A549 (cell line): ENCODE results near the gene ENTR1. TPM values are rescaled to one million over a fixed set of nuclear protein-coding genes. Genes with fewer than 3 reads are reported as not detected.

Experiments used
- ATAC-seq, 2 experiments: fragments of 200-7000 bp in 1 of 2; fragments of >200 bp in 1 of 2; cut with Nextera tagmentation in 1 of 2; cut with Tn5 transposase in 1 of 2; 3 replicates each; pipeline versions ENCODE4 v1.8.0 to v1.9.1; 2018 to 2020; ENCODE audit warnings: mild to moderate bottlenecking in 1 of 2, moderate library complexity in 1 of 2
- CTCF ChIA-PET: fragments of 300-600 bp; sonication (Branson Sonifier 250); formaldehyde crosslinking; extraction: SDS; loops from one replicate; lab custom pipeline; 2021; ENCODE audit warnings: antibody characterized with exemption, inconsistent platforms; lab: Yijun Ruan, JAX
- POLR2A ChIA-PET: fragments of 350-600 bp; formaldehyde crosslinking; extraction: SDS; loops from one replicate; lab custom pipeline; 2021; ENCODE audit warnings: antibody characterized with exemption, inconsistent platforms; lab: Yijun Ruan, JAX
- DNase-seq, 2 experiments: peaks; one replicate each; pipeline versions ENCODE4 v3.0.0 to v3.0.0-alpha.2; 2011 to 2016; ENCODE audit warnings: low read depth in 1 of 2, low spot score in 1 of 2
- FAIRE-seq: peaks from 2 replicates; lab custom pipeline; 2011; peaks lifted over from hg19 to GRCh38; lab: Jason Lieb, UNC
- H3K27ac ChIP-seq, 2 experiments: fragments of >200 bp; sonication (Bioruptor Twin); formaldehyde crosslinking; 3 replicates each; pipeline ENCODE4 v1.5.1; 2016 to 2017
- H3K4me1 ChIP-seq: fragments of >200 bp; sonication (Bioruptor Twin); formaldehyde crosslinking; 3 replicates; pipeline ENCODE4 v1.6.1; 2016
- H3K4me2 ChIP-seq: fragments of >200 bp; sonication (Bioruptor Twin); formaldehyde crosslinking; 3 replicates; pipeline ENCODE4 v1.6.1; 2016
- H3K4me3 ChIP-seq: fragments of >200 bp; sonication (Bioruptor Twin); formaldehyde crosslinking; 3 replicates; pipeline ENCODE4 v1.5.1; 2016
- H3K9me3 ChIP-seq: fragments of >200 bp; sonication (Bioruptor Twin); formaldehyde crosslinking; 3 replicates; pipeline ENCODE4 v1.6.1; 2016
- CHD4 ChIP-seq: fragments of 200-600 bp; sonication (generic); IDR thresholded peaks from 2 replicates; pipeline ENCODE4 v1.6.1; 2016; ENCODE audit warnings: antibody characterized with exemption, mild to moderate bottlenecking, borderline replicate concordance
- EHF ChIP-seq: fragments of 250-450 bp; sonication (Bioruptor Pico); IDR thresholded peaks from 2 replicates; pipeline ENCODE4 v1.5.0; 2020; ENCODE audit warnings: mild to moderate bottlenecking
- ELK1 ChIP-seq: fragments of 150-350 bp; IDR thresholded peaks from 2 replicates; pipeline ENCODE4 v1.6.1; 2014; ENCODE audit warnings: low read depth, mild to moderate bottlenecking, low read length
- EP300 ChIP-seq, 2 experiments: fragments of >200 bp; sonication (Bioruptor Twin); formaldehyde crosslinking; IDR thresholded peaks; 2 replicates in 1 of 2; 3 replicates in 1 of 2; pipeline ENCODE4 v1.6.1; 2016 to 2017
- ESRRA ChIP-seq: fragments of 150-350 bp; IDR thresholded peaks from 2 replicates; pipeline ENCODE4 v1.6.1; 2014; ENCODE audit warnings: mild to moderate bottlenecking, low read length, borderline replicate concordance
- GATA3 ChIP-seq: IDR thresholded peaks from 2 replicates; pipeline ENCODE4 v1.6.1; 2012; ENCODE audit warnings: borderline replicate concordance
- HDAC2 ChIP-seq: fragments of 200-600 bp; sonication (generic); IDR thresholded peaks from 2 replicates; pipeline ENCODE4 v1.6.1; 2016
- HOXB5 ChIP-seq: fragments of 250-450 bp; sonication (Bioruptor Pico); IDR thresholded peaks from 2 replicates; pipeline ENCODE4 v1.5.0; 2020; ENCODE audit warnings: mild to moderate bottlenecking, moderate library complexity
- MAFK ChIP-seq: fragments of 450-650 bp; IDR thresholded peaks from 2 replicates; pipeline ENCODE4 v1.6.1; 2014; ENCODE audit not compliant: partially characterized antibody
- MAZ ChIP-seq: fragments of 150-350 bp; IDR thresholded peaks from 2 replicates; pipeline ENCODE4 v1.6.1; 2014; ENCODE audit warnings: antibody characterized with exemption, low read depth, low read length, borderline replicate concordance
- NR3C1 ChIP-seq: fragments of >200 bp; sonication (Bioruptor Twin); formaldehyde crosslinking; IDR thresholded peaks from 3 replicates; pipeline ENCODE4 v1.6.1; 2017
- PBX3 ChIP-seq: IDR thresholded peaks from 2 replicates; pipeline ENCODE4 v1.6.1; 2012
- PHF8 ChIP-seq: fragments of 200-600 bp; sonication (generic); IDR thresholded peaks from 2 replicates; pipeline ENCODE4 v1.6.1; 2016; ENCODE audit warnings: low read depth, mild to moderate bottlenecking, antibody characterized with exemption, moderate library complexity, borderline replicate concordance
- RARB ChIP-seq: fragments of 250-450 bp; sonication (Bioruptor Pico); IDR thresholded peaks from 2 replicates; pipeline ENCODE4 v1.8.0; 2021; ENCODE audit warnings: mild to moderate bottlenecking, moderate library complexity
- SREBF2 ChIP-seq: fragments of 450-650 bp; IDR thresholded peaks from 2 replicates; pipeline ENCODE4 v1.6.1; 2014; ENCODE audit warnings: mild to moderate bottlenecking, moderate library complexity
- ZC3H11A ChIP-seq: fragments of 450-650 bp; IDR thresholded peaks from 2 replicates; pipeline ENCODE4 v1.6.1; 2014; ENCODE audit warnings: antibody characterized with exemption, mild to moderate bottlenecking
- ZNF302 ChIP-seq: fragments of 250-450 bp; sonication (Bioruptor Pico); IDR thresholded peaks from 2 replicates; pipeline ENCODE4 v1.9.0; 2021; ENCODE audit warnings: inconsistent platforms, mild to moderate bottlenecking, moderate library complexity
- WGBS: methylation state at CpG from one replicate; pipeline ENCODE4 v1.1.6; 2017; ENCODE audit errors: missing lambda C conversion rate; 5-methylcytosine and 5-hydroxymethylcytosine counted together
- polyA plus RNA-seq, 4 experiments: library from polyadenylated mRNA; depleted of rRNA in 3 of 4; stranded (reverse); fragments of >200 nt; fragmentation: RNase III in 1 of 4; extraction: RNeasy Plus Mini Kit Qiagen cat#74134 plus additional on column Dnase treatment in 1 of 4; gene quantifications; 2 replicates in 3 of 4; 3 replicates in 1 of 4; pipeline ENCODE4 v1.2.3, GENCODE V29; 2011 to 2017
- TF ChIP-seq, protein P1 (sequence below): IDR thresholded peaks from 2 replicates; pipeline ENCODE4 v1.6.1; 2012; ENCODE audit warnings: low read depth, borderline replicate concordance
- TF ChIP-seq, protein P2 (sequence below): fragments of >200 bp; sonication (Bioruptor Twin); formaldehyde crosslinking; IDR thresholded peaks from 3 replicates; pipeline ENCODE4 v1.5.1; 2016
- TF ChIP-seq, protein P3 (sequence below): fragments of >200 bp; sonication (Bioruptor Twin); formaldehyde crosslinking; IDR thresholded peaks from 2 replicates; pipeline ENCODE4 v1.6.1; 2016

The ENTR1 gene
- polyA plus RNA-seq, 2 of the 4 experiments (the other 2 are of a cell fraction) = 63.8 to 75.8 TPM

DNA sequence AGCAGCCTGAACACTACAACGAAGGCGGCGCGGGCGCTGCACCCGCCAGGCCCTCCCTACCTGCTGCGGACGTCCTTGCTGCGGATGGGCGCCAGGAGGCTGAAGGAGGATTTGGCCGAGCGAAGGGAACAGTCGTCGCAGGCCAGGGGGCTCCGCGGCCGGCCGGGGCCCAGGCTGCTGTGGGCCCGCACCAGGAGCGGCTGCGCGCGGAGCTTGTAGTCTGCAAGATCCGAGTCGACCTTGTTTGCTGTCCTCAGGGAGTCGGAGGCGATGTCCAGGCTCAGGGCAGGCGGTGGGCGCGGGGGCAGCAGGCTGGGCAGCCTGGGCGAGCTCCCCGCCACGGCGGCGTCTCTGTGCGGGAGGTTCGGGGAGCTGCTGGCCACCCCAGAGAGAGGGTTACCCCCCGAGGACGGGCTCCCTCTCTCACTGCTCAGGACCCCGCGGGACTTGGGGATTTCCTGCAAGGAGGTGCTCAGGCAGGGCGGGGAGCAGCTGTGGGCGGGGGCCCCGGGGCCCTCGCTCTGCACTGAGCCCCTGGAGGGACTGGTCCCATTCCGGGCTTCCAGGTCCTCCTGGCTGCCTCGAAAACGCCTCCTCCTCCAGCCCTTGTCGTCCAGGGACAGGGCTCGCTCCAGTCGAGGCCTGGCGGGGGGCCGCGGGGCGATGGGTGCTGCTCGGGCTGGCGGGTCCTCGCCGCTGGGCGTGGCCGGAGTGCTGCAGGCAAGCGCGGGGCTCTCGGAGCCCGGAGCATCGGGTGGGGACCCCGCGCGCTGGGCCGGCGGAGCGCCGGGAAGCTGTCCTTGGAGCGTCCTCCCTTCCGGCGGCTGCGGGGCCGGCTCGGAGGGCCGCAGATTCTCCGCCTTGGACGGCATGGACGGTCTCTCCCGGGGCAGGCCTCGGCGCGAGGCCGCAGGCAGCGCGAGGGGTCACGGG, 28.4 kb upstream of the ENTR1 start:
- FAIRE-seq (no peak), ATAC-seq (peak; percentile 51 to 70), DNase-seq (peak; percentile 25 to 29)
- Histone ChIP-seq H3K4me1 (peaks cover 17% of the 10 kb centered on the region), H3K27ac (peak overlapping the region; percentile 91 to 99), H3K9me3 (no peaks in the 10 kb centered on the region), H3K4me3 (peak overlapping the region; percentile 86), H3K4me2 (peak overlapping the region; percentile 76)
- ChIA-PET CTCF (interaction anchor here (0.9 to 4.2 kb wide), 12 partner anchors 9 to 75 kb away, joined by 3 to 30 read pairs (median 6); partner anchors contain the start of gene DNLZ), POLR2A (interaction anchor here (0.6 kb wide), 1 partner anchor 345 kb away, joined by 3 read pairs; no protein-coding TSS in a partner anchor)
- 0% methylated on average over 10 of the region's 91 CpGs for WGBS
- TF ChIP-seq NR3C1 = no peak
- peak; percentile 68; the same call in 1 of the 2 replicates for TF ChIP-seq PHF8
- TF ChIP-seq CHD4 = no peak
- no peak for TF ChIP-seq RARB (CRISPR knock-in tag)
- no peak for TF ChIP-seq ELK1

DNA sequence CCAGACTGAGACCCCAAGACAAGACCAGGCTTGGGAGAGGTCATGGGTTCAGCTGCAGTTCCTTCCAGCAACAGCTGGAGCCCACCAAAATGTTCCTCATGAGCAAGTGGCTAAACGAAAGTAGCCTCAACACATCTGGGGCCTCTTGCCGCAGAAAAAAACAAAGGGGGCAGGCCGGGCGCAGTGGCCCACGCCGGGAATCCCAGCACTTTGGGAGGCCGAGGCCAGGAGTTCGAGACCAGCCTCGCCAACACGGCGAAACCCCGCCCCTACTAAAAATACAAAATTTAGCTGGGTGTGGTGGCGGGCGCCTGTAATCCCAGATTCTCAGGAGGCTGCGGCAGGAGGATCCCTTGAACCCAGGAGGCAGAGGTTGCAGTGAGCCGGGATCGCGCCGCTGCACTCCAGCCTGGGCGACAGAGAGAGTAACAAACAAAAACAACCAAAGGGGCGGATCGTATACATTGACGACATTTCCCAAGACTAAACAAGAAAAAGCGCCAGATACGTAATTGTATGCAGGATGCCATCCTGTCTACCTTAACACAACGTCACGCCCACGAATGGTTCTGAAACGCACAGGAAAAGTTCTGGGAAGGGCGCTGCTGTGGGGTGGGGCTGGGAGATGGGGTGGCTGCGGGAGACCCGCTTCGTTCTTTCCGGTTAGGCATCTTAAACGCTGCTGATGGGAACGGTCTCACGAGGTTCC, 27.6 kb upstream of the ENTR1 start:
- Histone ChIP-seq H3K4me3 (peak overlapping the region; percentile 86), H3K9me3 (no peaks in the 10 kb centered on the region), H3K27ac (peak overlapping the region; percentile 91 to 99), H3K4me2 (peak overlapping the region; percentile 76), H3K4me1 (peaks cover 17% of the 10 kb centered on the region)
- whole genome bisulfite sequencing = 60% methylated on average over 37 of the region's 37 CpGs
- TF ChIP-seq NR3C1 = no peak
- no peak for TF ChIP-seq EP300 (IDR thresholded peaks at IDR 0.05)
- no peak for TF ChIP-seq EHF (CRISPR knock-in tag)
- no peak for TF ChIP-seq SREBF2
- TF ChIP-seq MAFK = no peak
- TF ChIP-seq ZC3H11A = no peak
- TF ChIP-seq ZNF302 (CRISPR knock-in tag) = no peak
- TF ChIP-seq, protein P1, sequence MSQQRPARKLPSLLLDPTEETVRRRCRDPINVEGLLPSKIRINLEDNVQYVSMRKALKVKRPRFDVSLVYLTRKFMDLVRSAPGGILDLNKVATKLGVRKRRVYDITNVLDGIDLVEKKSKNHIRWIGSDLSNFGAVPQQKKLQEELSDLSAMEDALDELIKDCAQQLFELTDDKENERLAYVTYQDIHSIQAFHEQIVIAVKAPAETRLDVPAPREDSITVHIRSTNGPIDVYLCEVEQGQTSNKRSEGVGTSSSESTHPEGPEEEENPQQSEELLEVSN = no peak
- no peak for TF ChIP-seq PBX3
- TF ChIP-seq HOXB5 (CRISPR knock-in tag) = no peak
- TF ChIP-seq HDAC2 = no peak
- TF ChIP-seq ESRRA = no peak
- TF ChIP-seq CHD4 = no peak
- no peak for TF ChIP-seq GATA3
- TF ChIP-seq, protein P2, sequence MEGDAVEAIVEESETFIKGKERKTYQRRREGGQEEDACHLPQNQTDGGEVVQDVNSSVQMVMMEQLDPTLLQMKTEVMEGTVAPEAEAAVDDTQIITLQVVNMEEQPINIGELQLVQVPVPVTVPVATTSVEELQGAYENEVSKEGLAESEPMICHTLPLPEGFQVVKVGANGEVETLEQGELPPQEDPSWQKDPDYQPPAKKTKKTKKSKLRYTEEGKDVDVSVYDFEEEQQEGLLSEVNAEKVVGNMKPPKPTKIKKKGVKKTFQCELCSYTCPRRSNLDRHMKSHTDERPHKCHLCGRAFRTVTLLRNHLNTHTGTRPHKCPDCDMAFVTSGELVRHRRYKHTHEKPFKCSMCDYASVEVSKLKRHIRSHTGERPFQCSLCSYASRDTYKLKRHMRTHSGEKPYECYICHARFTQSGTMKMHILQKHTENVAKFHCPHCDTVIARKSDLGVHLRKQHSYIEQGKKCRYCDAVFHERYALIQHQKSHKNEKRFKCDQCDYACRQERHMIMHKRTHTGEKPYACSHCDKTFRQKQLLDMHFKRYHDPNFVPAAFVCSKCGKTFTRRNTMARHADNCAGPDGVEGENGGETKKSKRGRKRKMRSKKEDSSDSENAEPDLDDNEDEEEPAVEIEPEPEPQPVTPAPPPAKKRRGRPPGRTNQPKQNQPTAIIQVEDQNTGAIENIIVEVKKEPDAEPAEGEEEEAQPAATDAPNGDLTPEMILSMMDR = no peak
- TF ChIP-seq, protein P3, sequence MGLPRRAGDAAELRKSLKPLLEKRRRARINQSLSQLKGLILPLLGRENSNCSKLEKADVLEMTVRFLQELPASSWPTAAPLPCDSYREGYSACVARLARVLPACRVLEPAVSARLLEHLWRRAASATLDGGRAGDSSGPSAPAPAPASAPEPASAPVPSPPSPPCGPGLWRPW = no peak
- TF ChIP-seq RARB (CRISPR knock-in tag) = no peak
- TF ChIP-seq MAZ = no peak
- FAIRE-seq (no peak), DNase-seq (no peak), ATAC-seq (no peak)
- CTCF ChIA-PET = interaction anchor here (0.9 to 4.2 kb wide), 9 partner anchors 8 to 74 kb away, joined by 3 to 30 read pairs (median 6); partner anchors contain the start of gene DNLZ
- POLR2A ChIA-PET = no interaction called here
